RPMI7951 (cell line): ENCODE results near the gene FHAD1. TPM values are rescaled to one million over a fixed set of nuclear protein-coding genes. Genes with fewer than 3 reads are reported as not detected.

Source experiments
- DNase-seq: peaks from one replicate; pipeline ENCODE4 v3.0.0-alpha.2; 2012; ENCODE audit warnings: low read depth
- total RNA-seq: library from RNA; depleted of rRNA; stranded (reverse); fragments of >200 nt; shearing (Covaris generic); gene quantifications from 2 replicates; pipeline ENCODE4 v1.2.3, GENCODE V29; 2014

FHAD1 gene
- total RNA-seq, 1 experiment from 2014 or later: 6.8 TPM

GRCh38 chr1:15345705-15346345, 98.8 kb downstream of the FHAD1 start:
- DNase-seq: no peak

GRCh38 chr1:15346346-15347030, 99.5 kb downstream of the FHAD1 start:
- DNase-seq: no peak

GRCh38 chr1:15347182-15347581, 100.2 kb downstream of the FHAD1 start:
- no peak for DNase-seq

- DNase-seq: no peak
These were observed 101.6 kb downstream of the FHAD1 start for GRCh38 chr1:15348648-15349047.

GRCh38 chr1:15349133-15349532, 102.1 kb downstream of the FHAD1 start:
- DNase-seq: no peak

GRCh38 chr1:15350151-15350550, 103.1 kb downstream of the FHAD1 start:
- DNase-seq: no peak

GRCh38 chr1:15350551-15351200, 103.7 kb downstream of the FHAD1 start:
- no peak for DNase-seq

- no peak for DNase-seq
These were observed 104.3 kb downstream of the FHAD1 start for GRCh38 chr1:15351310-15351709.

GRCh38 chr1:15352128-15352957, 105.3 kb downstream of the FHAD1 start:
- peak; percentile 95 for DNase-seq

- DNase-seq: peak; percentile 66
These were observed 107.0 kb downstream of the FHAD1 start for GRCh38 chr1:15353839-15354579.

GRCh38 chr1:15354580-15354965, 107.5 kb downstream of the FHAD1 start:
- DNase-seq: peak; percentile 73

GRCh38 chr1:15355968-15356625, 109.1 kb downstream of the FHAD1 start:
- peak; percentile 99 for DNase-seq

GRCh38 chr1:15357612-15358207, 110.7 kb downstream of the FHAD1 start:
- no peak for DNase-seq

GRCh38 chr1:15358565-15359133, 111.6 kb downstream of the FHAD1 start:
- DNase-seq: no peak

- DNase-seq: no peak
These were observed 113.7 kb downstream of the FHAD1 start for GRCh38 chr1:15360700-15361099.

- no peak for DNase-seq
These were observed 115.2 kb downstream of the FHAD1 start for GRCh38 chr1:15362096-15362736.

GRCh38 chr1:15362737-15363128, 115.7 kb downstream of the FHAD1 start:
- no peak for DNase-seq

- DNase-seq: no peak
These were observed 117.7 kb downstream of the FHAD1 start for GRCh38 chr1:15364740-15365139.

GRCh38 chr1:15368888-15369287, 121.9 kb downstream of the FHAD1 start:
- DNase-seq: no peak

GRCh38 chr1:15370268-15370667, 123.2 kb downstream of the FHAD1 start:
- DNase-seq: no peak
